ENCODE data around the gene THADA.

THADA gene

GRCh38 chr2:43233218-43234212, 362.3 kb downstream of the THADA start:
- DNase-seq: no peak

- DNase-seq: no peak
Observed at GRCh38 chr2:43230951-43231827, 364.6 kb downstream of the THADA start.

DNA sequence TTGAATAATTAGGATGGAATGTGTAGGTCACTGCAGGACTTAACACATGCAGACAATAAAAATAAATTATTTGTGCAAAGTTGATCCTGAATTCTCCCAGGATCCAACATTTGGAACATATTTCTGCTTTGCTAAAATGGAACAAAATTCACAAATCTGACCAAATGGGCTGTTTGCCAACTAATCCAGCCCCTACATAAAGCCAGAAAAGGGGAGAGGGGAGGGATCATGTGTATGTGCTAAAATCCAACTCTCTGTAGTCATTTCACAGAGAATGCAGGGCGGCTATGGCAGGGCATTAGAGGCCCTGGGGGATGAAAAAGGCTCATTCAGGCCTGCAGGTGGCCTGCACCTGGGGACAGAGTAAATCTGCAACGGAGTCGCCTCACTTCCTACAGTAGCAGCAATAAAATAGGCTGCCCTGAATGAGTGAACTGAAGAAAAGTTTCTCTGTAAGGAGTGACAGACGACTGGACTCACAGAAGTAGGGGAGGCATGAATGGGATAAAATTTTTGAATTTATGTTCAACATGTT, 365.4 kb downstream of the THADA start:
- DNase-seq: no peak

DNA sequence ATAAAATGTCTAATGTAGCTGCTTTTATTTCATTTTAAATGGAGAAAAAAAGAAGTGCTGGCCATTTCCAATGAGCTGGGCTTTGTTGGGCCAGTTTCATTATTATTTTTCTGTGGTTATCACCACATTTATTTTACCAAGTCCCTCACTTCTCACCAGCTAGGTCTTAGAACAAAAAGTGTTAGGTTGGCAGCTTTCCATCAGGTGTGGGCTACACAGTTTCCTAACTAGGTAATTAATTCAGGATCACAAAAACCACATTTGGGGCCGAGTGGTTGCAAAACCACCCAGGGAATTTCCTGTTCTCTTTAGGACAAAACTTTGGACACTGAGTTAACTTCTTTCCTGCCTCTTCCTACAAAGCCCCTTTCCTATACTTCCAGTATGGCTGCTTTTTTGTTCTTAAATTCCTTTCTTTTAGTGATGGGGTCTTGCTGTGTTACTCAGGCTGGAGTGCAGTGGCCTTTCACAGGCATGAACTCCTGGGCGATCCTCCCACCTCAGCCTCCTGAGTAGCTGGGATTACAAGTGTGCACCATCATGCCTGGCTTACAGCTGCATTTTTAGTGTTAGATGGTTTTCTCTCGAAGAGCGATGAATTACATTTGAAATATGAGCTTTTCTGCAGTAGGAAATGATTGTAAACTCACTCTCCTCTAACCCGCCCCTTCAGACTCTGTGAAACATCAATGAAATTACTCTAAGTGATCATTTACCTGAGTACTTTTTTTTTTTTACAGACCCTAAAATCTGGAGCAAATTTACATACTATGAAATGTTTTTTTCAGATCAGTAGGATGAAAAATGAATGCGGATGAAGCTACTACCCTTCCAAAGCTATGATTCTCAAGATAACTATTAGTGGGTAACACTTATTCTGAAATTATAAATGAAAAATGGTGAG, 366.8 kb downstream of the THADA start:
- DNase-seq: peak; percentile 37

DNA sequence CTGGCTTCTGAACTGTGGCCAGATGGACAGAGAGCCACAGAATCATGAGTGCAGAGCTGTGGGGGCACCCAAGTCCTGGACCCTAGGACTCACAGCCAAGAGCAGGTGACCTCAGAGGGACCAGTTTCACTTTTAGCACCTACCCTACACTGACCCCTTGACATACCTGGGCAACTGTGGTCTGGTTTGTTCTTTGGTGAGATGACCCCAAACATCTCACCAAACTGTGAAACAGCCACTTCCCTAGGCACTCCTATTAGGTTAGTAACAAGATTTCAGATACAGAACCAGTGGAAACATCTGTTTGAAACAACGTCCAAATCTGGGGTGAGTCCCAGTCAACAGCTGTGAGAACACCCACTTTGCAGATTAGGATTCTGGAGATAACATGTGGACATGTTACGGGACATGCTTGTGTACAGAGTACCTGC, 367.5 kb downstream of the THADA start:
- DNase-seq: no peak

- DNase-seq: no peak
Observed at GRCh38 chr2:43227830-43228281, 368.0 kb downstream of the THADA start.

- peak; percentile 54 for DNase-seq
Observed at GRCh38 chr2:43226955-43227829, 368.6 kb downstream of the THADA start.

- DNase-seq: peak; percentile 96
Observed at GRCh38 chr2:43226558-43226954, 369.3 kb downstream of the THADA start, which contains the start of gene ZFP36L2. Gene ZFP36L2, minus strand, starts transcription at chr2:43226606. Its CDS starts 291 bp downstream, at chr2:43226315.

DNA sequence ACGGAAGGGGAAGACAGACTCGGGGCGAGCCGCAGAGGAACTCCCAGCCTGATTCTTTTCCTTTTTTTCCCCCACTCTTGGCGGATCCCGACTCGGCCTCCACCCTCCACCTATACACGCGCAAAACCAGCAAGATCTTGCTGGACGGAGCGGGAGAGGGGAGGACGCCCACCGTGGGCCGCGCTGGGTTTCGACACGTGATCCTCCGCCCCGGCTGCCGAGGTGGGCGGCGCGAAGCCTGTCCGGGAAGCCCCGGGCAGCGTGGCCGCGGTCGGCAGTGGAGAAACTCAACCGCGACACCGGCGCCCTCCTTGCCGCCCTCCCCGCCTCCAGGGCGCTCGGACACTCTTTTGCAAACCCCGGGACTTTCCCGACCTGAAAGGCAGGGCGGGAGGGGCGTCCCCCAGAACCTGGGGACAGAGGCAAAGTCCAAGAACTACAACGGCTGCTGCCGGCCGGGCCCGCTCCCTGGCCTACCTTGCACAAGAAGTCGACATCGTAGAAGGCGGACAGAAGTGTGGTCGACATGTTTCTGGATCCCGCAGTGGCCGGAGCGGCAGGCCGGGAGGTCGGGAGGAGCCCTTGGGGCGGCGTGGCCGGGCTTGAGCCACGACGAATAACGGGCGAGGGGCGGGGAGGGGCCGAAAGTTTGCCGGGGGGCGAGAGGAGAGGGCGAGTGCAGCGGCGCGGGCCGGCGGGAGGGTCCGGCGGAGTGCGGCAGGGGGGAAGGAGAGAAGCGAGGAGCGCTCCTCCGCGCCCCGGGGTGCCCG, 369.9 kb downstream of the THADA start:
- DNase-seq: peak; percentile 64

GRCh38 chr2:43225093-43225787, 370.6 kb downstream of the THADA start:
- DNase-seq: peak; percentile 59

- DNase-seq: peak; percentile 25
Observed at GRCh38 chr2:43224571-43225092, 371.2 kb downstream of the THADA start.

- DNase-seq: peak; percentile 83
Observed at GRCh38 chr2:43224131-43224570, 371.7 kb downstream of the THADA start.

DNA sequence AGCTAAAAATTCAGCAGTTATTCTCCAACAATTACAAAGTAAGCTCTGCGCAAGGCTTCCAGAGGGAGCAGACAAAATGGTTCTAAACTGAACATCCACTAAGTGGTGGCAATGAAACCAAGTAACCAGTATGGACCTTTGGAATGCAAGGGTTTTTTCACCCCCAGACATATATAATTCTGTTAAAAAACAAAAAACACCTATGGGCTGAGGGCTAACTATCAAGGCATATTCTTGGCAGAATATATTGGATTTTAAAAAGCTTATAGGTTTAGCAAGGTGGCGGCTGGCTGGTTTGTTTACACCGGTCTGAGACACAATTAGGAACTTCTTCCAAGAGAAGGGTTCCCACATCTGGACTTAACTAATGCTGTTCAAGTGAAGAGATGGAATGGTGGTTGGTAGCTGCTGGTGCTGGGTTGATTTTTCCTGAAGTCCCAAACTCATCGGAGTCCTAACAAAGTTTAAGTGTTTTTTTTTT, 372.3 kb downstream of the THADA start:
- DNase-seq: peak; percentile 51

DNA sequence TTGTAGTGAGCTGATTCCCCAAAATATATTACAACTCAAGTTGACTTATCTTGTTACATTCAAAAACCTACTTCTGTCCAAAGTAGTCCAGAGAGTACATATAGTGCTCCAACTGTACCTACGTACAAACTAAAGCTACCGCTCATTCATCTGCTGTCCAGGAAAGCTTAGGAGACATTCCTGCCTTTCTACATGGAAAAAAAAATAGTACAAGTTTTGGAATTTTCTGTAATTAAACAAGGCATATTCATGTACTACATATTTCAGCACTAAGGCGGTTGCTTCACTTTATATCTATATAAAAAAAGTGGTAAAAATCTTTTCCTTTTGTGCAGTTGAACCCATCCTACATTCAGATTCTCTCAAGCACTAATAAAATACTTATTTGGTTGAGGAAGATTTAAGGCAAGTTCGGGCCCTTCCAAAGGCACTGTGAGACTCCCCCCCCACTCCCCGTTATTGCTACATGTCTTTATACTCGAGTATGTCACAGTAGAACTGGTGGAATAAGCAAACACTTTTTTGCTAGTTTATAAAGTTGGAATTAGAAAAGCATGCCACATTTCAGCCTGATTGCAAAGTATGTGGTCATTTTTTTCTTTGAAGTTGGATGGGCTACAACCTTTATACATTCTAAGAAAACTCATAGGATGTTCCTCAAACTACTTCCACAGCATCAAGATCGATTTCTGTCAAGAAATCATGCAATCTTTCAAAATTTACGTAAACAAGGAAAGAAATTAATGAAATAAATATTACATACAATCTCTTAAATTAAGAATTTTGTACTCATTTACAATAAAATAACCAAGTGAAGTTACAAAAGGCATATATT, 373.1 kb downstream of the THADA start:
- DNase-seq: peak; percentile 28

DNA sequence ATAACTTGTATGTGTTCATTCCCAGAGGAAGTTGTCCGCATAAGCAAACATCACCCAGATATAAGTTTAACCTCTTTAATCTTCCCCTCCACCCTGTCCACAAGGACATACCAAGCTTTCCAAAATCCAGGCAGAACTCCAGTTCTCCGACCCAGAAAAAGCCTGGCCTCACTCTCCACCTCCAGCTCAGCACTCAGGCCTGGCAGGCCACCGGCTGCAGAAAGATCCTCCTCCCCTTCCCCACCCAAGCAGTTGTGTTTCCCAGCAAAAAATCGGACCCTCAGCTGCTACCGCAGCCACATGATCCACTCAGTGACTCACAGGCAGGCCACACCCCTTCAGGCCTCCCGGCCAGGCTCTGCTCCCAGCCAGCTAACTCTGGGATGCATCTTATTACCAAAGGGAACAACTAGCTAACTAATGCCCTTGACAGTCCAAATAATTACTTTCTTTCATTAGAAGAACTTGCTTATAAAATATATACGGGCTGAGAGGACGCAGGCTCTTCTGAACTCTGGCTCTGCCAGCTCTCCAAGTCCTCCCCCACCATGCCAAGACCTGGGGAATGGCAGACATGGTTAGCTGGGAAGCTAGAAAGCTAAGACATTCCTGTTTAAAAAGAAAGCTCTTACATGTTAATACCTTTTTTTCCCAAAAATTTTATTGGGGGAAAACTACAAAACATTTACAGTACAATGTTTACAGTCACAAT, 373.9 kb downstream of the THADA start:
- DNase-seq: peak; percentile 97

DNA sequence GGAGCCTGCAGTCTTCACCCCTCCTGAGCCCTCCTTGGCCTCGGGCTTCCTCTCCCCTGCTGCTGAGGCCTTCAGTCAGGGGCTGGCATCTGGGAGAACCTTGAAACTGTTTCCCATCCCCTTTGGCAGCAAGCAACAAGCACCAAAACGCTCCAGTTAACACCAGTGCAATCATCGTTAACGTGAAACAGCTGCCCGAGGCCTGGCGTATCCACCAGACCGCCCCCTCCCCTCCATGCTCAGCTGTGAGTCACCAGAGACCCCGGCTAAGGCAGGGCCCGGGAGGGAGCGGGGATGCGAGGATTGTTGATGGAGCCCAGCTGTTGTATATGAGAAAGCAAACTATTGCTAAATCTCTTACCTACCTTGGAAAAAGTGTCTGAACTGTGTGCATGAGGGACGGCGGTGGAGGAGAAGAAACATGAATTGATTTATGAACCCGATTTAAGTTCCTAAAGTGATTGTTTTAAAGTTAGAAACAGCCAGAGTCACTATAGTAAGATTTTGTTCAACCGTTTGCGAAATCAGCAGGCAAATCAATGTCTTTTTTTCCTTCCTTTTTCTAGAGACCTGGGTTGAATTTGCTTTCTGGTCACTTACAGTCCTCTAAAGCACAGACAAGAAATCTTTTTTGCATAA, 374.6 kb downstream of the THADA start:
- peak; percentile 98 for DNase-seq

GRCh38 chr2:43220760-43221123, 375.1 kb downstream of the THADA start:
- DNase-seq: no peak

Measured in fibroblast of upper back skin (primary cell).